NCI-H82 (cell line): Measurements from ENCODE around the gene BBX.

Source experiments
- DNase-seq: peaks from one replicate; lab custom pipeline; 2025; lab: John Stamatoyannopoulos, UW

Gene BBX

DNA sequence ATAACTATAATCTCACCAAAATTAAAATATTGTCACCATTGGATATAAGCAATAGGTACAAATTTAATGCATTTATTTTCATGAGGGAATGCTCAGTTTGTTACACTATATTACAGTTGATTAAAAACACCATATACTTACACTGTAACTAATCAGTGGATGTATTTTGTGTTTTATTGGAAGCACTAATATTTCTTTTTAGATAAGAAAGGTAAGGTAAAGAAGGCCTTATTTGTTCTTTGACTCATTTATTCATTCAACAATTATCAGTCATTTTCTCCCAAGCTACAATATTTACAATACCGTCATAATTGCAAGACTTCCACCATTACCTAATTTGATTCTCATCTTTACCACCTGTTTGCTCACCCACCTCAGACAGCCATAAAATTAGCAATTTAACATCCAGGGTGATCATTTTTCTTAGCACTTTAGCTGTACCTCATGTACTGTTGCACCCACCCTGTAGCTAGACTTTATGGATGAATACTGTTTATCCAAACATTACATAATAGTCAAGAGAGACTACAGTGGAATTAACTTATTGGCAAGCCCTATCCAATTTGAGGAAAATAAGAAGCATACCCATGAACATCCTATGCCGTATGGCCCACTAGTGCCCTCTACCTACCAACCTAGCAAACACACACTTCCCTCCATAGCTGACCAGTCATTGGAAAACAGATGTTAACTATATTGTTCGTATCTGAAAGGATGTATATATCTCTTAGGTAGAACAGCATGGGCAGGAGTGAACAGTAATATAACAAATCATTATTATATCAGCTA lies 229.6 kb downstream of the BBX start:
- peak; percentile 69 for DNase-seq

DNA sequence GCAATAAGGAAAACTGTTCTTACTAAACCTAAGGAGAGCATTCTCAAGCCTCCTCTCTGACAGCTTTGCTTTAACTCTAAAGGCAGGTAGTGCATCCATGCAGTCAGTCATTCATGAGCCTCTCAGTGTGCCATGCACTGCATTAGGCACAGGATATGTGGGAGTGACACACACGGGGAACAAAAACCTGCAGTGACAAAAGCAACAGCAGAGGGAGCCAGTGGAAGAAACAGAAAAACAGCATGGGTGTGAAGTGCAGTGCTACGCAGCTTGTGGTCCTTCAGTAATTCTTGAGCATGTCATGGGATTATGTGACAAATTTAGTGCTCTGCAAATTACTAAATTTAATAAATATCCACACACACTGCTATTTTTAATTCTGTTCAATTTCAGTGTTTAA lies 230.7 kb downstream of the BBX start:
- peak; percentile 86 for DNase-seq

DNA sequence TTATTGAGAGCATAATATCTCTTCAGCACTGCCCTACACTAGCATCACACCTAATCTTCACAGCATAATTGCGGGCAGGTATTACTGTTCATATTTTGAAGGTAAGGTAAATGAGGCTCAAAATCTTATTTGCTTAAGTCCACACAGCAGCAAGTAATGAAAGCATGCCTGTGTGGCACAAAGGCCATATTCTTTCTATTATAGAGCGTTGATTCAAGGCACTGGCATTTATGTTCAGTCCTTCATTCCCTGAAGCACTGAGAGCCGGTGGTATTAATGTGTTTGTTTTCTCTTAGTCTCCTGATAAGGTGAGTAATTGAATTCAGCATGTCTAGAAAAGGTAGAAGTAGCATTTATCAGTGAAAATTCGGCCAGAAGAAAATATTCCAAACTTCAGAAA lies 231.2 kb downstream of the BBX start:
- no peak for DNase-seq

DNA sequence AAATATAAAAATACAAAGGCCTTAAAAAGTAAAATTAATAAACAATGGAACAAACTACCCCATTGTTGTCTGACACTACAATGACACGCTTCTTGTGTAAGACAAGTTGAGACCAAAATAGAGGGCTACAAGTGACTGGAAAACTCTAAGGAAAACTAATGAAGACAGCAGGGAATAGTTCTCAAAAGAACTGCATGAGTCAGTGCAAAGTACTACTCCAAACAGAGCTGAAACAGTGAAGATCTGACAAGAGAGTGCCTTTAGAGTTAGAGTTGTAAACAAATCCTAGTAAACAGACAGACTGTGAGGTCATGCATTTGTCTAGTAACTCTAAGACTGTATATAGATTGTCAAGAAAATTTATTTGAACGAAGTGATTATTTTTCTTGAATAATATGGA lies 233.9 kb downstream of the BBX start:
- no peak for DNase-seq

- no peak for DNase-seq
Measured at GRCh38 chr3:107757140-107757539, 234.4 kb downstream of the BBX start.

GRCh38 chr3:107760144-107760543 lies 237.4 kb downstream of the BBX start:
- no peak for DNase-seq

GRCh38 chr3:107761391-107761790 lies 238.6 kb downstream of the BBX start:
- no peak for DNase-seq

GRCh38 chr3:107765524-107765923 lies 242.8 kb downstream of the BBX start:
- no peak for DNase-seq

- no peak for DNase-seq
Measured at GRCh38 chr3:107767897-107768605, 245.3 kb downstream of the BBX start.

DNA sequence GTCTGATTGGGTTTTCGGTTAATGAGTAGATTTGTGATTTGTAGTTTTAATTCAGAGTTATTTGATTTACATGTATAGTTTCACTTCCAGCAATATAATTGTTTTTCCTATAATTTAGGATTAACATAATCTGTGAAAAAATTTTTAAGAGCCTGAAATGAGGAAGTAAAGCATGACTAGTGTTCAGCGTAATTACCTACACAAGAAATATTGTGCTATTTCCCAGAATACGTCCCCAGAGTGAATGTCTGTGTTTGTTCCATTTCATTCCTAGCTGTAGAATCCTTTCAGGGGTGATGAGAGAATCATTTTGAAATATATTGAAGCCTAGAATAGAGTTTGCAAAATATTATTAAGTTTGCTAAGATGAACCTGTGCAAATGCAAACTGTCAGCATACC lies 247.1 kb downstream of the BBX start:
- no peak for DNase-seq

- DNase-seq: no peak
Measured at GRCh38 chr3:107772016-107772415, 249.3 kb downstream of the BBX start.

DNA sequence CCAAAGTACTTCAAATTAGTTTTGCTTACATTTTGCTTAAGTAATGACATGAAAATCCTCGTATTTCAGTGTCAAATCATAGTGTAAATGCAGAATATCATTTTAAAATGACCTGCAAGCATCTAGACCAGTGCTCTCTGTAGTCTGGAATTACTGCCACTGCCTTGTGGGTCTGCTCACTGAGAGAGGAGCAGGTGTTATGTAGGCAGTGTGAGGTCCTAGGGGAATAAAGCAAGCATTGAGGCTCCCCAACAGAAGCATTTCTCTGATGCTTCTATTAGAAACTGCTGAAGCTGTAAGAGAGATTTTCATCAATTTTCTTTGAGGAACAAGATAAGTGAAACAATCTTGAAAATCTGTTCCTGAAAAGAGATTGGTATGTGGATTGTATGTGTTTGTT lies 253.2 kb downstream of the BBX start:
- DNase-seq: peak; percentile 20

DNA sequence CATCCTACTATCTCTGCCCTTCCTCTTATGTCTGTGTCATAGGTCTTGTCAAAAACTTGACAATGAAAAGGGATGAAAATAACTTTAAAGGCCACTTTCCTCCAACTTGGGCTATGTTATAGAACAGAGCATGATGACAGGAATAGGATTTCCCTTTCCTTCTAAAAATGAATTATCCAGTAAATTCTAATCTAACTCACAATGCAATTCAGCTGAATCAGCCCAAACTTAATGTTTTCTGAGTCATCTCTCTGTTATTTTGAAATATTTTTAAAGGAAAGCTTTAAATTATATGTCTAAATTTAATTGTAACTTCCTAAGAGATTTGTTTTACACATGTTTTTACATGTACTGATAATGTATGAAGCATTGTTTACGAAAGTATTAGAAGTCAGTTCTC lies 258.5 kb downstream of the BBX start:
- no peak for DNase-seq

- DNase-seq: no peak
Measured at GRCh38 chr3:107782054-107782453, 259.3 kb downstream of the BBX start.

DNA sequence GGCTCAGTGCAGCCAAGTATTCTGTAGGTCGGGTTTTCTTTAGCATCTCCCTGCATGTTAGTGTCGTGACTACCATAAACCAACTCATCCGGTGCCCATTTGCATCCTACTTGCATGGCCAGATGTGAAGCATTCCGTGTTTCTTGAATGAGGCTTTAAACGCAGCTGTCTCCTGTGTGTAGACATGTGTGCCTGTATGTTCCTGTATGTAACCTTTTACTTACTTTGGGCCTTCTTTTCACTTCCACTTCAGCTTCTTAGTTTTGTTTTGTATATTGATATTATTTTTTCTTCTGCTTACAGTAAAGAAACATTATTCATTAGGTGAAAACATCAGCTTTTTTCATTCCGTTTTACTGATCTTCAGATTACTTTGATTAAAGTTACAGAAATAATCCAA lies 267.9 kb downstream of the BBX start:
- DNase-seq: peak; percentile 21

- no peak for DNase-seq
Measured at GRCh38 chr3:107791027-107791426, 268.3 kb downstream of the BBX start.

DNA sequence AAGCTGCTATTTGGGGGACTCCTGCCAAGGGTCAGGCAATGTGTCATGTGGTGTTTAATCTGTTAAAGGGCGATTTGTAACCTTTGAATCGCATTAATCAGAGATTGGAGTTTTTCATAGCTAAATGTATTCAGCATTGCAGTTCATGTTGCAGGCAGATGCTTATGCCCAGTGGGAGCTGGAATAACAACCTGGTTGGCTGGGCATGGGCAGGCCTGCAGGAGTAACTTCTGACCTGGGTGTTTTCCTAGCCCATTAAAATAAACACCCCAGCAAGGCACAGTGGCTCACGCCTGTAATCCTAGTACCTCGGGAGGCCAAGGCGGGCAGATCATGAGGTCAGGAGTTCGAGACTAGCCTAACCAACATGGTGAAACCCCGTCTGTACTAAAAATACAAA lies 268.7 kb downstream of the BBX start:
- DNase-seq: peak; percentile 76

DNA sequence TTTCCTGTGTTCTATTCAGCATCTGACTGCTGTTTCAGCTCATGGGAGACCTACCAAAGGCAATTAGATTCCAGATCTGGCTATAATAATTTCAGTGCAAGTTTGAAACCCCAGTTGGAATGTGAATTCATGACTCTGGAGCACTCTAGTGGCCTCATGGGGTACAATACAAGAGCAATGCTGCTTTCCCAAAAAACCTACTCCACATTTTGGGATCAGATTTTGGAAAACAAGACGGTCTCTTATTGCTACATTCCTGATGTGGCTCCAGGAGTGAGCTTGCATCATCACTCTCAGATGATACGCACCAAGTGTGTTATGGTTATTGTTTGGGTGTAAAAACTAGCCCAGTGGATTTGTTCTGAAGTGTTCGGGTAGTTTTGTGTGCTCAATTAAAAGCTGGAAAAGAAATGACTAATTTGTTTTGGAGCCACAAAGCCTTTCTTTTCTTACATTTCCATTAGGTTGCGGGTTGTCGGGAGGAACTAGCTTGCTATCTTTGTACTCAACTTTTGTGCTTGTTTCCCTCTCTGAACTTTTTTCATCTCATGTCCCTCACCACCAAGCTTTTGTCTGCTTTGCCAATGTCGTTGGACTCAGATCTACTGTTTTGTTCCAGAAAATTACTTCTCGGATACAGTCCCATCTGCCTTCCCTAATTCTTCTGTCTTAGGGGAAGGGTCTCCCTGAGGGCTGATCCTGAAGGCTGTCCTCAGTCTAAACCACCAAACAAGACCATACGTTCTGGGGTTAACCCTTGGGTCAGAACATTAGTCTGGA lies 272.1 kb downstream of the BBX start:
- DNase-seq: no peak

- DNase-seq: no peak
Measured at GRCh38 chr3:107795514-107796094, 272.8 kb downstream of the BBX start.

DNA sequence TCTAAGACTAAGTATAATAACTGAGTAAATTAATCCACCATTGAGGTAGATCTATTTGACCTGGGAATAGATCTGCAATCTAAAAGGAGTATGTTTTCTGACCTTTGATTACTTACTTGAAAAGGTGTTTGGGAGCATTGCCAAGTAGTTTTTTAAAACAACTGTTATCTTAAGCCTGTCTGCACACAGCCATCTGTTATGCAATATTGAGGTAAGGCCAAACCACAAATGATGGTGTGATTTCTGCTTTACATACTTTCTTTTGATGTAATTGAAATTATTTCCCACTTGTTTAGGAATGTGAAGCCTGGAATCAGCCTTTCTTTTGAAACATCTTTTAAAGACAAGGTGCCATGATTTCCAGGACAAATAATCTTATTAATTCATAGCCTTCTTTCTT lies 274.0 kb downstream of the BBX start:
- DNase-seq: peak; percentile 89

- DNase-seq: no peak
Measured at GRCh38 chr3:107797586-107797985, 274.8 kb downstream of the BBX start.

- DNase-seq: no peak
Measured at GRCh38 chr3:107798381-107798780, 275.6 kb downstream of the BBX start.

GRCh38 chr3:107800710-107801109 lies 277.9 kb downstream of the BBX start:
- DNase-seq: no peak
